HEK293 (cell line): ENCODE data around the gene MBD6.

Experiments
- CTCF ChIA-PET: fragments of 350-600 bp; formaldehyde crosslinking; extraction: SDS; loops from one replicate; lab custom pipeline; 2021; ENCODE audit warnings: antibody characterized with exemption; lab: Yijun Ruan, JAX
- POLR2A ChIA-PET: fragments of 300-600 bp; formaldehyde crosslinking; extraction: SDS; loops from one replicate; lab custom pipeline; 2020; ENCODE audit warnings: antibody characterized with exemption, inconsistent platforms; lab: Yijun Ruan, JAX
- H3K27ac ChIP-seq: fragments of 200-500 bp; sonication (Bioruptor generic); 2 replicates; pipeline ENCODE4 v1.5.1; 2014; ENCODE audit warnings: low read depth, low read length, control low read depth, inconsistent platforms; ENCODE audit errors: extremely low read depth
- H3K36me3 ChIP-seq, 2 experiments: fragments of 200-500 bp in 1 of 2; sonication (Bioruptor generic) in 1 of 2; 1 replicate in 1 of 2; 2 replicates in 1 of 2; pipeline ENCODE4 v1.5.1; 2014 to 2017; ENCODE audit warnings: inconsistent platforms in 2 of 2, low read length in 2 of 2; ENCODE audit not compliant: control insufficient read depth in 2 of 2, insufficient read depth in 1 of 2
- H3K4me1 ChIP-seq: fragments of 200-500 bp; sonication (Bioruptor generic); 2 replicates; pipeline ENCODE4 v1.5.1; 2014; ENCODE audit warnings: mild to moderate bottlenecking, low read length, inconsistent platforms; ENCODE audit not compliant: control insufficient read depth, insufficient read depth
- H3K4me3 ChIP-seq: 2 replicates; pipeline ENCODE4 v1.5.1; 2011; ENCODE audit warnings: low read depth, mild to moderate bottlenecking, control low read depth, low read length, moderate library complexity
- H3K9me3 ChIP-seq: fragments of 200-500 bp; sonication (Bioruptor generic); 2 replicates; pipeline ENCODE4 v1.5.1; 2014; ENCODE audit warnings: low read depth, low read length, inconsistent platforms; ENCODE audit not compliant: control insufficient read depth, insufficient read depth
- EGR2 ChIP-seq: fragments of 450-650 bp; formaldehyde crosslinking; IDR thresholded peaks from 2 replicates; pipeline ENCODE4 v1.5.1; 2016; ENCODE audit warnings: low read depth, missing biosample characterization, missing genetic modification characterization
- FEZF1 ChIP-seq: fragments of 450-650 bp; formaldehyde crosslinking; IDR thresholded peaks from 2 replicates; pipeline ENCODE4 v1.5.1; 2016; ENCODE audit warnings: missing biosample characterization, missing genetic modification characterization
- HOXA7 ChIP-seq: sonication (generic); formaldehyde crosslinking; IDR thresholded peaks from 2 replicates; pipeline ENCODE4 v1.8.1; 2022; ENCODE audit warnings: missing genetic modification reagents, borderline replicate concordance
- MZF1 ChIP-seq: fragments of 450-650 bp; formaldehyde crosslinking; IDR thresholded peaks from 2 replicates; pipeline ENCODE4 v1.5.1; 2017; ENCODE audit warnings: missing biosample characterization, missing genetic modification characterization, borderline replicate concordance
- REPIN1 ChIP-seq: fragments of 450-650 bp; formaldehyde crosslinking; IDR thresholded peaks from 2 replicates; pipeline ENCODE4 v1.5.1; 2017; ENCODE audit warnings: missing biosample characterization, missing genetic modification characterization, low read depth
- ZFHX2 ChIP-seq: fragments of 450-650 bp; formaldehyde crosslinking; conservative IDR thresholded peaks from 2 replicates; pipeline ENCODE4 v1.5.1; 2016; ENCODE audit warnings: missing biosample characterization, missing genetic modification characterization
- ZNF121 ChIP-seq: fragments of 450-650 bp; formaldehyde crosslinking; IDR thresholded peaks from 2 replicates; pipeline ENCODE4 v1.5.1; 2016; ENCODE audit warnings: missing biosample characterization, missing genetic modification characterization
- ZNF138 ChIP-seq: fragments of 450-650 bp; formaldehyde crosslinking; IDR thresholded peaks from 2 replicates; pipeline ENCODE4 v1.5.1; 2016; ENCODE audit warnings: missing biosample characterization, missing genetic modification characterization, borderline replicate concordance
- ZNF174 ChIP-seq: fragments of 450-650 bp; formaldehyde crosslinking; IDR thresholded peaks from 2 replicates; pipeline ENCODE4 v1.5.0; 2017; ENCODE audit warnings: missing biosample characterization, mild to moderate bottlenecking, missing genetic modification characterization
- ZNF23 ChIP-seq: fragments of 450-650 bp; formaldehyde crosslinking; IDR thresholded peaks from 2 replicates; pipeline ENCODE4 v1.5.1; 2016; ENCODE audit warnings: missing biosample characterization, missing genetic modification characterization, borderline replicate concordance
- ZNF239 ChIP-seq: fragments of 450-650 bp; formaldehyde crosslinking; IDR thresholded peaks from 2 replicates; pipeline ENCODE4 v1.5.1; 2016; ENCODE audit warnings: missing biosample characterization, missing genetic modification characterization
- ZNF311 ChIP-seq: fragments of 450-650 bp; formaldehyde crosslinking; IDR thresholded peaks from 2 replicates; pipeline ENCODE4 v1.5.1; 2017; ENCODE audit warnings: missing biosample characterization, missing genetic modification characterization, borderline replicate concordance
- ZNF555 ChIP-seq: fragments of 450-650 bp; formaldehyde crosslinking; conservative IDR thresholded peaks from 2 replicates; pipeline ENCODE4 v1.5.1; 2017; ENCODE audit warnings: missing biosample characterization, mild to moderate bottlenecking, missing genetic modification characterization, inconsistent platforms
- ZNF629 ChIP-seq: fragments of 450-650 bp; formaldehyde crosslinking; IDR thresholded peaks from 2 replicates; pipeline ENCODE4 v1.5.1; 2017; ENCODE audit warnings: missing biosample characterization, missing genetic modification characterization
- ZNF664 ChIP-seq: fragments of 450-650 bp; formaldehyde crosslinking; IDR thresholded peaks from 2 replicates; pipeline ENCODE4 v1.5.1; 2016; ENCODE audit warnings: missing biosample characterization, missing genetic modification characterization
- ZNF670 ChIP-seq: fragments of 450-650 bp; formaldehyde crosslinking; IDR thresholded peaks from 2 replicates; pipeline ENCODE4 v1.5.1; 2016; ENCODE audit warnings: missing biosample characterization, missing genetic modification characterization, low read depth
- TF ChIP-seq, protein P1 (sequence below): fragments of 450-650 bp; formaldehyde crosslinking; IDR thresholded peaks from 2 replicates; pipeline ENCODE4 v1.5.1; 2016; ENCODE audit warnings: missing biosample characterization, missing genetic modification characterization, borderline replicate concordance
- TF ChIP-seq, protein P2 (sequence below): fragments of 450-650 bp; formaldehyde crosslinking; IDR thresholded peaks from 2 replicates; pipeline ENCODE4 v1.5.1; 2016; ENCODE audit warnings: missing biosample characterization, missing genetic modification characterization
- TF ChIP-seq, protein P3 (sequence below): fragments of 450-650 bp; formaldehyde crosslinking; IDR thresholded peaks from 2 replicates; pipeline ENCODE4 v1.5.1; 2016; ENCODE audit warnings: missing biosample characterization, missing genetic modification characterization
- TF ChIP-seq, protein P4 (sequence below): fragments of 450-650 bp; formaldehyde crosslinking; IDR thresholded peaks from 2 replicates; pipeline ENCODE4 v1.5.1; 2017; ENCODE audit warnings: missing biosample characterization, missing genetic modification characterization

The MBD6 gene

DNA sequence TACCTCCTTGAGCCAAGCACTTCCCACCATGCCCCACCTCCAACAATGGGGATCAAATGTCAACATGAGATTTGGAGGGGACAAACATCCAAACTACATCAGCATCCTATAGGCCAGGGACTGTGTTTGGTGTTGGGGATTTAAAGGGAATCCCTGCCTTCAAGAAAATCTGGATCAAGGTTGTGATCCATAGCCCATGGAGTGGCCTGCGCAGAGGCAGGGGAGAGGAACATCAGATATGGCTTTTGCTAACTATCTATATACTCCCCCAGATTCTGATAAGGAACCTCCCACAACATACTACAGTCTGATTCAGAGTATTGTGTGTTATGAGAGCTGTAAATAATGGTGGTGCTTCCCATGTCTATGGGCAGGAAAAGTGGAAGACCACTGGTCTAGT lies 32.3 kb downstream of the MBD6 start:
- Histone ChIP-seq H3K4me3 (no peak overlapping the region), H3K4me1 (peaks cover 2% of the 10 kb centered on the region; the same call in 1 of the 2 replicates), H3K9me3 (no peaks in the 10 kb centered on the region), H3K27ac (no peak overlapping the region), H3K36me3 (no peaks in the 10 kb centered on the region)
- TF ChIP-seq EGR2 (tag by site-specific recombination): peak; percentile 75
- TF ChIP-seq ZNF555: no peak
- peak; percentile 60 for TF ChIP-seq ZFHX2 (tag by site-specific recombination)
- no peak for TF ChIP-seq FEZF1 (tag by site-specific recombination)
- CTCF ChIA-PET: no interaction called here
- POLR2A ChIA-PET: no interaction called here

DNA sequence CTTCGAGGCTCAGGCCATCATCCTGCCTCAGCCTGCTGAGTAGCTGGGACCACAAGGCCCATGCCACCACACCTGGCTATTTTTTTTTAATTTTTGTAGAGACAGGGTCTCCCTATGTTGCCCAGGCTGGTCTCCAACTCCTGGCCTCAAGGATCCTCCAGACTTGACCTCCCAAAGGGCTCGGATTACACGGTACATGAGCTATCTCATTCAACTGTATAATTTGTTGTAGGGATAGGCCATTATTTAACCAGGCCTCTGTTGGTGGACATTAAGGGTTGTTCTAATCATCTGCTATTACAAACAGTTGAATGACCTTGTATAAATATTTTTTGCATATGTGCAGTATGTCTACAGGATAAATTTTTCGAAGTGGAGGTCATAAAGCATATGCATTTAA lies 36.2 kb downstream of the MBD6 start:
- Histone ChIP-seq H3K4me1 (no peaks in the 10 kb centered on the region), H3K36me3 (peaks cover 0 to 4% of the 10 kb centered on the region in 2 experiments; a peak in 1 of 3 replicates), H3K27ac (no peak overlapping the region), H3K4me3 (no peak overlapping the region)
- CTCF ChIA-PET: interaction anchor here (0.6 to 1.4 kb wide), 2 partner anchors 24 to 64 kb away, joined by 3 to 4 read pairs; no protein-coding TSS in a partner anchor
- POLR2A ChIA-PET: no interaction called here
- TF ChIP-seq HOXA7 (no peak), ZNF23 (tag by site-specific recombination) (no peak), ZNF121 (tag by site-specific recombination) (peak; percentile 44; the same call in 1 of the 2 replicates), ZNF629 (tag by site-specific recombination) (no peak), ZNF174 (tag by site-specific recombination) (no peak)
- TF ChIP-seq, all 188 proteins: peak for 1
- H3K9me3 ChIP-seq: no peaks in the 10 kb centered on the region

DNA sequence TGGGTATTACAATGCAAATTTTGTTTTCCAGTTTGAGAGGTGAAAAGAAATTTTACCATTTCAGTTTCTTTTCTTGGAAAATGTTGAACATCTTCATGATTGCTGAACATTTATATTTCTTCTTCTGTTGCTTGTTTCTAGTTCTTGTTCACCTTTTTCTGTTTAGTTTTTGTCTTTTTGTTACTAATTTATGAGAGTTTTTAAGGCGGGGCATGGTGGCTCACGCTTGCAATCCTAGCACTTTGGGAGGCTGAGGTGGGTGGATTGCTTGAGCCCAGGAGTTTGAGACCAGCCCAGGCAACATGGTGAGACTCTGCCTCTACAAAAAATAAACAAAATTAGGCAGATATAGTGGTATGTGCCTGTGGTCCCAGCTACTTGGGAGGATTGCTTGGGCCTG lies 37.9 kb downstream of the MBD6 start:
- ChIA-PET POLR2A (no interaction called here), CTCF (interaction anchor here (0.6 kb wide), 1 partner anchor 22 kb away, joined by 3 read pairs; no protein-coding TSS in a partner anchor)
- Histone ChIP-seq H3K27ac (no peak overlapping the region), H3K4me1 (no peaks in the 10 kb centered on the region), H3K9me3 (no peaks in the 10 kb centered on the region), H3K36me3 (peaks cover 0 to 15% of the 10 kb centered on the region in 2 experiments; a peak in 1 of 3 replicates), H3K4me3 (no peak overlapping the region)
- TF ChIP-seq, protein P1, sequence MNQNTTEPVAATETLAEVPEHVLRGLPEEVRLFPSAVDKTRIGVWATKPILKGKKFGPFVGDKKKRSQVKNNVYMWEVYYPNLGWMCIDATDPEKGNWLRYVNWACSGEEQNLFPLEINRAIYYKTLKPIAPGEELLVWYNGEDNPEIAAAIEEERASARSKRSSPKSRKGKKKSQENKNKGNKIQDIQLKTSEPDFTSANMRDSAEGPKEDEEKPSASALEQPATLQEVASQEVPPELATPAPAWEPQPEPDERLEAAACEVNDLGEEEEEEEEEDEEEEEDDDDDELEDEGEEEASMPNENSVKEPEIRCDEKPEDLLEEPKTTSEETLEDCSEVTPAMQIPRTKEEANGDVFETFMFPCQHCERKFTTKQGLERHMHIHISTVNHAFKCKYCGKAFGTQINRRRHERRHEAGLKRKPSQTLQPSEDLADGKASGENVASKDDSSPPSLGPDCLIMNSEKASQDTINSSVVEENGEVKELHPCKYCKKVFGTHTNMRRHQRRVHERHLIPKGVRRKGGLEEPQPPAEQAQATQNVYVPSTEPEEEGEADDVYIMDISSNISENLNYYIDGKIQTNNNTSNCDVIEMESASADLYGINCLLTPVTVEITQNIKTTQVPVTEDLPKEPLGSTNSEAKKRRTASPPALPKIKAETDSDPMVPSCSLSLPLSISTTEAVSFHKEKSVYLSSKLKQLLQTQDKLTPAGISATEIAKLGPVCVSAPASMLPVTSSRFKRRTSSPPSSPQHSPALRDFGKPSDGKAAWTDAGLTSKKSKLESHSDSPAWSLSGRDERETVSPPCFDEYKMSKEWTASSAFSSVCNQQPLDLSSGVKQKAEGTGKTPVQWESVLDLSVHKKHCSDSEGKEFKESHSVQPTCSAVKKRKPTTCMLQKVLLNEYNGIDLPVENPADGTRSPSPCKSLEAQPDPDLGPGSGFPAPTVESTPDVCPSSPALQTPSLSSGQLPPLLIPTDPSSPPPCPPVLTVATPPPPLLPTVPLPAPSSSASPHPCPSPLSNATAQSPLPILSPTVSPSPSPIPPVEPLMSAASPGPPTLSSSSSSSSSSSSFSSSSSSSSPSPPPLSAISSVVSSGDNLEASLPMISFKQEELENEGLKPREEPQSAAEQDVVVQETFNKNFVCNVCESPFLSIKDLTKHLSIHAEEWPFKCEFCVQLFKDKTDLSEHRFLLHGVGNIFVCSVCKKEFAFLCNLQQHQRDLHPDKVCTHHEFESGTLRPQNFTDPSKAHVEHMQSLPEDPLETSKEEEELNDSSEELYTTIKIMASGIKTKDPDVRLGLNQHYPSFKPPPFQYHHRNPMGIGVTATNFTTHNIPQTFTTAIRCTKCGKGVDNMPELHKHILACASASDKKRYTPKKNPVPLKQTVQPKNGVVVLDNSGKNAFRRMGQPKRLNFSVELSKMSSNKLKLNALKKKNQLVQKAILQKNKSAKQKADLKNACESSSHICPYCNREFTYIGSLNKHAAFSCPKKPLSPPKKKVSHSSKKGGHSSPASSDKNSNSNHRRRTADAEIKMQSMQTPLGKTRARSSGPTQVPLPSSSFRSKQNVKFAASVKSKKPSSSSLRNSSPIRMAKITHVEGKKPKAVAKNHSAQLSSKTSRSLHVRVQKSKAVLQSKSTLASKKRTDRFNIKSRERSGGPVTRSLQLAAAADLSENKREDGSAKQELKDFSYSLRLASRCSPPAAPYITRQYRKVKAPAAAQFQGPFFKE (tag by site-specific recombination): no peak
- TF ChIP-seq REPIN1 (no peak), ZNF670 (no peak), ZNF239 (no peak), ZNF664 (tag by site-specific recombination) (no peak), MZF1 (tag by site-specific recombination) (no peak), ZNF311 (tag by site-specific recombination) (no peak), ZNF138 (tag by site-specific recombination) (no peak)
- TF ChIP-seq, protein P2, sequence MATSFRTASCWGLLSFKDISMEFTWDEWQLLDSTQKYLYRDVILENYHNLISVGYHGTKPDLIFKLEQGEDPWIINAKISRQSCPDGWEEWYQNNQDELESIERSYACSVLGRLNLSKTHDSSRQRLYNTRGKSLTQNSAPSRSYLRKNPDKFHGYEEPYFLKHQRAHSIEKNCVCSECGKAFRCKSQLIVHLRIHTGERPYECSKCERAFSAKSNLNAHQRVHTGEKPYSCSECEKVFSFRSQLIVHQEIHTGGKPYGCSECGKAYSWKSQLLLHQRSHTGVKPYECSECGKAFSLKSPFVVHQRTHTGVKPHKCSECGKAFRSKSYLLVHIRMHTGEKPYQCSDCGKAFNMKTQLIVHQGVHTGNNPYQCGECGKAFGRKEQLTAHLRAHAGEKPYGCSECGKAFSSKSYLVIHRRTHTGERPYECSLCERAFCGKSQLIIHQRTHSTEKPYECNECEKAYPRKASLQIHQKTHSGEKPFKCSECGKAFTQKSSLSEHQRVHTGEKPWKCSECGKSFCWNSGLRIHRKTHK (tag by site-specific recombination): no peak
- TF ChIP-seq, protein P3, sequence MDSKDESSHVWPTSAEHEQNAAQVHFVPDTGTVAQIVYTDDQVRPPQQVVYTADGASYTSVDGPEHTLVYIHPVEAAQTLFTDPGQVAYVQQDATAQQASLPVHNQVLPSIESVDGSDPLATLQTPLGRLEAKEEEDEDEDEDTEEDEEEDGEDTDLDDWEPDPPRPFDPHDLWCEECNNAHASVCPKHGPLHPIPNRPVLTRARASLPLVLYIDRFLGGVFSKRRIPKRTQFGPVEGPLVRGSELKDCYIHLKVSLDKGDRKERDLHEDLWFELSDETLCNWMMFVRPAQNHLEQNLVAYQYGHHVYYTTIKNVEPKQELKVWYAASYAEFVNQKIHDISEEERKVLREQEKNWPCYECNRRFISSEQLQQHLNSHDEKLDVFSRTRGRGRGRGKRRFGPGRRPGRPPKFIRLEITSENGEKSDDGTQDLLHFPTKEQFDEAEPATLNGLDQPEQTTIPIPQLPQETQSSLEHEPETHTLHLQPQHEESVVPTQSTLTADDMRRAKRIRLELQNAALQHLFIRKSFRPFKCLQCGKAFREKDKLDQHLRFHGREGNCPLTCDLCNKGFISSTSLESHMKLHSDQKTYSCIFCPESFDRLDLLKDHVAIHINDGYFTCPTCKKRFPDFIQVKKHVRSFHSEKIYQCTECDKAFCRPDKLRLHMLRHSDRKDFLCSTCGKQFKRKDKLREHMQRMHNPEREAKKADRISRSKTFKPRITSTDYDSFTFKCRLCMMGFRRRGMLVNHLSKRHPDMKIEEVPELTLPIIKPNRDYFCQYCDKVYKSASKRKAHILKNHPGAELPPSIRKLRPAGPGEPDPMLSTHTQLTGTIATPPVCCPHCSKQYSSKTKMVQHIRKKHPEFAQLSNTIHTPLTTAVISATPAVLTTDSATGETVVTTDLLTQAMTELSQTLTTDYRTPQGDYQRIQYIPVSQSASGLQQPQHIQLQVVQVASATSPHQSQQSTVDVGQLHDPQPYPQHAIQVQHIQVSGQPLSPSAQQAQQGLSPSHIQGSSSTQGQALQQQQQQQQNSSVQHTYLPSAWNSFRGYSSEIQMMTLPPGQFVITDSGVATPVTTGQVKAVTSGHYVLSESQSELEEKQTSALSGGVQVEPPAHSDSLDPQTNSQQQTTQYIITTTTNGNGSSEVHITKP (tag by site-specific recombination): no peak
- TF ChIP-seq, protein P4, sequence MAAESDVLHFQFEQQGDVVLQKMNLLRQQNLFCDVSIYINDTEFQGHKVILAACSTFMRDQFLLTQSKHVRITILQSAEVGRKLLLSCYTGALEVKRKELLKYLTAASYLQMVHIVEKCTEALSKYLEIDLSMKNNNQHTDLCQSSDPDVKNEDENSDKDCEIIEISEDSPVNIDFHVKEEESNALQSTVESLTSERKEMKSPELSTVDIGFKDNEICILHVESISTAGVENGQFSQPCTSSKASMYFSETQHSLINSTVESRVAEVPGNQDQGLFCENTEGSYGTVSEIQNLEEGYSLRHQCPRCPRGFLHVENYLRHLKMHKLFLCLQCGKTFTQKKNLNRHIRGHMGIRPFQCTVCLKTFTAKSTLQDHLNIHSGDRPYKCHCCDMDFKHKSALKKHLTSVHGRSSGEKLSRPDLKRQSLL (tag by site-specific recombination): no peak
